Mesenchymal stem cell (in vitro differentiated cells and primary cell): ENCODE results near the gene AMIGO3.
A peak's percentile ranks its signal among the peaks of the same experiment; 100 is the strongest.

Source experiments
- DNase-seq: peaks from one replicate; pipeline ENCODE4 v3.0.0-alpha.2; 2013
- H2AFZ ChIP-seq: one replicate; pipeline ENCODE4 v1.6.1; 2013; ENCODE audit warnings: low read depth, mild to moderate bottlenecking, control low read depth, inconsistent platforms, low read length, moderate library complexity
- H2AK5ac ChIP-seq: 2 replicates; pipeline ENCODE4 v1.6.1; 2013; ENCODE audit warnings: low read length, moderate library complexity, mild to moderate bottlenecking, inconsistent platforms; ENCODE audit not compliant: severe bottlenecking
- H2BK120ac ChIP-seq: one replicate; pipeline ENCODE4 v1.6.1; 2013; ENCODE audit warnings: low read depth, mild to moderate bottlenecking, inconsistent platforms, low read length, moderate library complexity
- H2BK12ac ChIP-seq, 2 experiments: one replicate each; pipeline ENCODE4 v1.6.1; 2013; ENCODE audit warnings: inconsistent platforms in 2 of 2, low read length in 2 of 2, mild to moderate bottlenecking in 2 of 2, moderate library complexity in 2 of 2, control low read depth in 1 of 2
- H2BK15ac ChIP-seq: one replicate; pipeline ENCODE4 v1.6.1; 2013; ENCODE audit warnings: mild to moderate bottlenecking, low read depth, inconsistent platforms; ENCODE audit not compliant: poor library complexity, severe bottlenecking
- H2BK5ac ChIP-seq: 2 replicates; pipeline ENCODE4 v1.6.1; 2013; ENCODE audit warnings: low read depth, mild to moderate bottlenecking, low read length, control low read depth, inconsistent platforms; ENCODE audit not compliant: poor library complexity, severe bottlenecking
- H3K14ac ChIP-seq, 2 experiments: one replicate each; pipeline ENCODE4 v1.6.1; 2013; ENCODE audit warnings: inconsistent platforms in 2 of 2, low read length in 2 of 2, control low read depth in 1 of 2, mild to moderate bottlenecking in 1 of 2, moderate library complexity in 1 of 2
- H3K18ac ChIP-seq, 2 experiments: one replicate each; pipeline ENCODE4 v1.6.1; 2013; ENCODE audit warnings: inconsistent platforms in 2 of 2, low read length in 2 of 2, control low read depth in 1 of 2, low read depth in 1 of 2, mild to moderate bottlenecking in 1 of 2
- H3K23ac ChIP-seq, 2 experiments: one replicate each; pipeline ENCODE4 v1.6.1; 2013; ENCODE audit warnings: inconsistent platforms in 2 of 2, low read length in 2 of 2, mild to moderate bottlenecking in 2 of 2, moderate library complexity in 2 of 2, control low read depth in 1 of 2
- H3K27ac ChIP-seq: 2 replicates; pipeline ENCODE4 v1.5.1; 2013; ENCODE audit warnings: mild to moderate bottlenecking, moderate library complexity, low read length, control low read depth, inconsistent platforms; ENCODE audit not compliant: poor library complexity, severe bottlenecking
- H3K27me3 ChIP-seq, 2 experiments: 2 replicates each; pipeline versions ENCODE4 v1.6.1 to v1.7.0; 2013; ENCODE audit warnings: low read length in 2 of 2, mild to moderate bottlenecking in 2 of 2, moderate library complexity in 2 of 2, control low read depth in 1 of 2, inconsistent platforms in 1 of 2; ENCODE audit not compliant: control insufficient read depth in 1 of 2, insufficient read depth in 1 of 2
- H3K36me3 ChIP-seq, 2 experiments: 2 replicates each; pipeline versions ENCODE4 v1.6.1 to v1.7.0; 2013; ENCODE audit warnings: low read length in 2 of 2, control low read depth in 1 of 2, inconsistent platforms in 1 of 2, low read depth in 1 of 2, mild to moderate bottlenecking in 1 of 2; ENCODE audit not compliant: insufficient read depth in 2 of 2, control insufficient read depth in 1 of 2
- H3K4ac ChIP-seq, 2 experiments: one replicate each; pipeline ENCODE4 v1.6.1; 2013; ENCODE audit warnings: inconsistent platforms in 2 of 2, low read length in 2 of 2, mild to moderate bottlenecking in 2 of 2, moderate library complexity in 2 of 2, control low read depth in 1 of 2, low read depth in 1 of 2
- H3K4me1 ChIP-seq: 2 replicates; pipeline ENCODE4 v1.6.1; 2013; ENCODE audit warnings: low read depth, low read length, control low read depth; ENCODE audit not compliant: control insufficient read depth, insufficient read depth
- H3K4me2 ChIP-seq: 2 replicates; pipeline ENCODE4 v1.6.1; 2013; ENCODE audit warnings: low read length, mild to moderate bottlenecking, inconsistent platforms; ENCODE audit not compliant: poor library complexity, severe bottlenecking
- H3K4me3 ChIP-seq, 2 experiments: 2 replicates each; pipeline versions ENCODE4 v1.5.1 to v1.7.0; 2013; ENCODE audit warnings: low read length in 2 of 2, mild to moderate bottlenecking in 2 of 2, control low read depth in 1 of 2, low read depth in 1 of 2; ENCODE audit not compliant: insufficient read depth in 1 of 2
- H3K79me1 ChIP-seq: replicated peaks from 2 replicates; pipeline ENCODE4 v1.6.1; 2013; ENCODE audit warnings: mild to moderate bottlenecking, control low read depth, low read length, inconsistent platforms; ENCODE audit not compliant: poor library complexity, severe bottlenecking
- H3K9ac ChIP-seq: 2 replicates; pipeline ENCODE4 v1.7.0; 2013; ENCODE audit warnings: mild to moderate bottlenecking, low read length, moderate library complexity
- H3K9me3 ChIP-seq: 2 replicates; pipeline ENCODE4 v1.7.0; 2013; ENCODE audit warnings: mild to moderate bottlenecking, low read length; ENCODE audit not compliant: control insufficient read depth
- H4K8ac ChIP-seq: one replicate; pipeline ENCODE4 v1.6.1; 2013; ENCODE audit warnings: inconsistent platforms, mild to moderate bottlenecking, low read length, moderate library complexity
- H4K91ac ChIP-seq: one replicate; pipeline ENCODE4 v1.6.1; 2013; ENCODE audit warnings: mild to moderate bottlenecking, low read length, inconsistent platforms
- WGBS: methylation state at CpG from one replicate; pipeline ENCODE4 v1.1.7; 2013; ENCODE audit warnings: mixed read lengths; 5-methylcytosine and 5-hydroxymethylcytosine counted together

The AMIGO3 gene

GRCh38 chr3:49671291-49672288 is 47.9 kb downstream of the AMIGO3 start:
- Histone ChIP-seq H3K4me3 (no peak overlapping the region), H4K91ac (no peak overlapping the region), H4K8ac (no peak overlapping the region), H2AFZ (no peak overlapping the region), H3K9me3 (no peaks in the 10 kb centered on the region), H2BK15ac (no peak overlapping the region), H3K36me3 (peaks cover 12 to 15% of the 10 kb centered on the region in 2 experiments), H3K27ac (no peak overlapping the region), H3K9ac (no peak overlapping the region), H3K4ac (no peak overlapping the region), H3K4me2 (no peak overlapping the region), H2AK5ac (no peak overlapping the region), H2BK5ac (no peak overlapping the region), H3K18ac (no peak overlapping the region), H3K4me1 (peaks cover 50% of the 10 kb centered on the region), H3K14ac (no peak overlapping the region), H3K79me1 (peaks cover 25% of the 10 kb centered on the region), H2BK120ac (no peak overlapping the region), H3K23ac (no peak overlapping the region), H3K27me3 (peaks cover 0 to 26% of the 10 kb centered on the region in 2 experiments), H2BK12ac (no peak overlapping the region)
- 49% methylated on average over 11 of the region's 11 CpGs for WGBS
- peak; percentile 69 for DNase-seq

GRCh38 chr3:49670940-49671290 is 48.6 kb downstream of the AMIGO3 start:
- Histone ChIP-seq H2BK12ac (no peak overlapping the region), H3K9me3 (no peaks in the 10 kb centered on the region), H2BK5ac (no peak overlapping the region), H3K27ac (no peak overlapping the region), H2BK15ac (no peak overlapping the region), H2AK5ac (no peak overlapping the region), H3K36me3 (peaks cover 5 to 8% of the 10 kb centered on the region in 2 experiments), H3K4ac (no peak overlapping the region), H3K23ac (no peak overlapping the region), H3K27me3 (peaks cover 0 to 33% of the 10 kb centered on the region in 2 experiments), H2AFZ (no peak overlapping the region), H3K14ac (no peak overlapping the region), H4K91ac (no peak overlapping the region), H3K4me3 (no peak overlapping the region), H3K4me1 (peaks cover 50% of the 10 kb centered on the region), H2BK120ac (no peak overlapping the region), H3K79me1 (peaks cover 18% of the 10 kb centered on the region), H3K9ac (no peak overlapping the region), H3K4me2 (no peak overlapping the region), H4K8ac (no peak overlapping the region), H3K18ac (no peak overlapping the region)
- DNase-seq: no peak
- WGBS: 100% methylated on average over 1 of the region's 6 CpGs

- Histone ChIP-seq H4K91ac (no peak overlapping the region), H3K4ac (no peak overlapping the region), H3K36me3 (no peaks in the 10 kb centered on the region), H2BK5ac (no peak overlapping the region), H3K4me2 (no peak overlapping the region), H3K9ac (no peak overlapping the region), H2AFZ (no peak overlapping the region), H3K14ac (no peak overlapping the region), H3K79me1 (peaks cover 3% of the 10 kb centered on the region), H2BK120ac (no peak overlapping the region), H3K27me3 (peaks cover 0 to 41% of the 10 kb centered on the region in 2 experiments), H2BK15ac (no peak overlapping the region), H4K8ac (no peak overlapping the region), H3K18ac (no peak overlapping the region), H2AK5ac (peak overlapping the region; percentile 3), H3K9me3 (no peaks in the 10 kb centered on the region), H3K23ac (no peak overlapping the region), H3K27ac (peak overlapping the region; percentile 49), H3K4me1 (peaks cover 40% of the 10 kb centered on the region), H3K4me3 (no peak overlapping the region), H2BK12ac (no peak overlapping the region)
- no peak for DNase-seq
- 96% methylated on average over 3 of the region's 3 CpGs for WGBS
Observed at GRCh38 chr3:49669352-49669751, 50.1 kb downstream of the AMIGO3 start.

- Histone ChIP-seq H3K23ac (no peak overlapping the region), H3K4me3 (no peak overlapping the region), H3K27ac (peak overlapping the region; percentile 49), H2AK5ac (no peak overlapping the region), H3K9ac (no peak overlapping the region), H2BK12ac (no peak overlapping the region), H2AFZ (no peak overlapping the region), H3K36me3 (no peaks in the 10 kb centered on the region), H3K27me3 (peaks cover 0 to 46% of the 10 kb centered on the region in 2 experiments), H2BK5ac (no peak overlapping the region), H2BK120ac (no peak overlapping the region), H4K8ac (no peak overlapping the region), H3K9me3 (no peaks in the 10 kb centered on the region), H3K14ac (no peak overlapping the region), H3K4me2 (no peak overlapping the region), H4K91ac (no peak overlapping the region), H3K18ac (no peak overlapping the region), H3K4me1 (peaks cover 40% of the 10 kb centered on the region), H2BK15ac (no peak overlapping the region), H3K79me1 (peaks cover 2% of the 10 kb centered on the region), H3K4ac (no peak overlapping the region)
- DNase-seq: peak; percentile 9
- WGBS: 69% methylated on average over 5 of the region's 5 CpGs
Observed at GRCh38 chr3:49668861-49669260, 50.6 kb downstream of the AMIGO3 start.
